Hepatocyte (in vitro differentiated cells): ENCODE results near the gene KANTR. TPM values are rescaled to one million over a fixed set of nuclear protein-coding genes. Genes with fewer than 3 reads are reported as not detected.

Experiments used
- DNase-seq: peaks from one replicate; pipeline ENCODE4 v3.0.0-alpha.2; 2016; ENCODE audit warnings: low spot score
- H2AFZ ChIP-seq: fragments of 200-600 bp; sonication (generic); 2 replicates; pipeline ENCODE4 v1.6.0; 2016; ENCODE audit warnings: antibody characterized with exemption, mild to moderate bottlenecking
- H3K27ac ChIP-seq: fragments of 200-600 bp; sonication (generic); 2 replicates; pipeline ENCODE4 v1.5.1; 2016; ENCODE audit warnings: mild to moderate bottlenecking
- H3K27me3 ChIP-seq: fragments of 200-600 bp; sonication (generic); 2 replicates; pipeline ENCODE4 v1.6.1; 2016
- H3K36me3 ChIP-seq: fragments of 200-600 bp; sonication (generic); replicated peaks from 2 replicates; pipeline ENCODE4 v1.5.1; 2016; ENCODE audit warnings: low read depth; ENCODE audit not compliant: insufficient read depth
- H3K4me1 ChIP-seq: fragments of 200-600 bp; sonication (generic); 2 replicates; pipeline ENCODE4 v1.5.1; 2016; ENCODE audit warnings: mild to moderate bottlenecking, moderate library complexity; ENCODE audit not compliant: insufficient read depth
- H3K4me2 ChIP-seq: fragments of 200-600 bp; sonication (generic); 2 replicates; pipeline ENCODE4 v1.6.0; 2016
- H3K4me3 ChIP-seq: fragments of 200-600 bp; sonication (generic); 2 replicates; pipeline ENCODE4 v1.5.1; 2016; ENCODE audit warnings: mild to moderate bottlenecking
- H3K79me2 ChIP-seq: fragments of 200-600 bp; sonication (generic); 2 replicates; pipeline ENCODE4 v1.6.0; 2017; ENCODE audit warnings: mild to moderate bottlenecking
- H3K9me2 ChIP-seq: fragments of 200-600 bp; sonication (generic); replicated peaks from 2 replicates; pipeline ENCODE4 v1.6.0; 2017; ENCODE audit warnings: mild to moderate bottlenecking; ENCODE audit not compliant: insufficient read depth
- H3K9me3 ChIP-seq: fragments of 200-600 bp; sonication (generic); 2 replicates; pipeline ENCODE4 v1.5.1; 2016; ENCODE audit warnings: low read depth, mild to moderate bottlenecking
- H4K20me1 ChIP-seq: fragments of 200-600 bp; sonication (generic); 2 replicates; pipeline ENCODE4 v1.6.0; 2016; ENCODE audit warnings: mild to moderate bottlenecking; ENCODE audit not compliant: insufficient read depth, poor library complexity, severe bottlenecking
- CTCF ChIP-seq: fragments of 200-600 bp; sonication (generic); IDR thresholded peaks from 2 replicates; pipeline ENCODE4 v1.5.1; 2016; ENCODE audit warnings: antibody characterized with exemption, mild to moderate bottlenecking; ENCODE audit not compliant: poor library complexity
- EZH2 ChIP-seq: fragments of 200-600 bp; sonication (generic); IDR thresholded peaks from 2 replicates; pipeline ENCODE4 v1.6.1; 2016; ENCODE audit warnings: antibody characterized with exemption, mild to moderate bottlenecking, borderline replicate concordance
- EZH2phosphoT487 ChIP-seq: fragments of 200-600 bp; sonication (generic); IDR thresholded peaks from one replicate; pipeline ENCODE4 v1.6.1; 2018; ENCODE audit warnings: antibody characterized with exemption, mild to moderate bottlenecking, low read depth, moderate library complexity; ENCODE audit not compliant: unreplicated experiment, severe bottlenecking
- WGBS: methylation state at CpG from one replicate; pipeline ENCODE4 v1.1.6; 2016; ENCODE audit warnings: low lambda C conversion rate; ENCODE audit errors: missing lambda C conversion rate; 5-methylcytosine and 5-hydroxymethylcytosine counted together
- polyA plus RNA-seq: library from polyadenylated mRNA; unstranded; fragments of >200 nt; fragmentation: Nextera tagmentation; extraction: Ambion mirVana; gene quantifications from 2 replicates; pipeline ENCODE4 v1.2.1, GENCODE V29; 2016
- total RNA-seq: library from RNA; depleted of rRNA; stranded (reverse); fragments of >200 nt; gene quantifications from 2 replicates; pipeline ENCODE4 v1.2.3, GENCODE V29; 2014

Gene KANTR
- total and polyA plus RNA-seq, 2 experiments from 2014 or later: 4.0 to 12.5 TPM

GRCh38 chrX:53133400-53133799 is 39.5 kb downstream of the KANTR start:
- 90% methylated on average over 4 of the region's 4 CpGs for WGBS
- TF ChIP-seq CTCF (no peak), EZH2phosphoT487 (no peak), EZH2 (no peak)

GRCh38 chrX:53135581-53135980 is 41.6 kb downstream of the KANTR start:
- Histone ChIP-seq H3K4me2 (no peak overlapping the region), H3K36me3 (no peaks in the 10 kb centered on the region), H3K27me3 (no peaks in the 10 kb centered on the region), H2AFZ (no peak overlapping the region), H3K9me3 (no peaks in the 10 kb centered on the region), H3K79me2 (no peaks in the 10 kb centered on the region), H3K4me3 (no peak overlapping the region), H3K27ac (no peak overlapping the region), H3K9me2 (no peaks in the 10 kb centered on the region), H3K4me1 (no peaks in the 10 kb centered on the region), H4K20me1 (no peaks in the 10 kb centered on the region)
- no peak for TF ChIP-seq CTCF
- no peak for TF ChIP-seq EZH2
- TF ChIP-seq EZH2phosphoT487: no peak
- no peak for DNase-seq
- 60% methylated on average over 2 of the region's 2 CpGs for WGBS

More at GRCh38 chrX:53133400-53133799, 39.5 kb downstream of the KANTR start:
- Histone ChIP-seq H3K4me2 (no peak overlapping the region), H3K27ac (no peak overlapping the region), H3K9me3 (no peaks in the 10 kb centered on the region), H3K4me3 (no peak overlapping the region), H3K4me1 (no peaks in the 10 kb centered on the region), H3K36me3 (no peaks in the 10 kb centered on the region), H3K27me3 (no peaks in the 10 kb centered on the region), H4K20me1 (no peaks in the 10 kb centered on the region), H2AFZ (no peak overlapping the region), H3K9me2 (no peaks in the 10 kb centered on the region), H3K79me2 (no peaks in the 10 kb centered on the region)
- no peak for DNase-seq

- no peak overlapping the region for H3K4me3 ChIP-seq
- no peaks in the 10 kb centered on the region for H3K4me1 ChIP-seq
- H3K36me3 ChIP-seq: no peaks in the 10 kb centered on the region
- no peak overlapping the region for H3K4me2 ChIP-seq
- WGBS: 61% methylated on average over 1 of the region's 1 CpG
- no peak for DNase-seq
- no peaks in the 10 kb centered on the region for H3K79me2 ChIP-seq
- no peaks in the 10 kb centered on the region for H4K20me1 ChIP-seq
- no peak overlapping the region for H2AFZ ChIP-seq
- TF ChIP-seq CTCF (no peak), EZH2phosphoT487 (no peak), EZH2 (no peak)
- no peaks in the 10 kb centered on the region for H3K9me2 ChIP-seq
- no peaks in the 10 kb centered on the region for H3K27me3 ChIP-seq
- H3K27ac ChIP-seq: no peak overlapping the region
- H3K9me3 ChIP-seq: no peaks in the 10 kb centered on the region
Observed at GRCh38 chrX:53153581-53153980, 59.6 kb downstream of the KANTR start.
